Stimulated activated CD4-positive, alpha-beta T cell treated with anti-CD3 and anti-CD28 coated beads, Interleukin-15, amount 100 ng/mL, for 1 hour (primary cell): ENCODE results near the gene PTGER1.

Experiments used
- DNase-seq, 2 donors: peaks; one replicate each; pipeline ENCODE4 v3.0.0-alpha.2; 2020; ENCODE audit warnings: low read depth in 1 of 2, low spot score in 1 of 2

PTGER1 gene

DNA sequence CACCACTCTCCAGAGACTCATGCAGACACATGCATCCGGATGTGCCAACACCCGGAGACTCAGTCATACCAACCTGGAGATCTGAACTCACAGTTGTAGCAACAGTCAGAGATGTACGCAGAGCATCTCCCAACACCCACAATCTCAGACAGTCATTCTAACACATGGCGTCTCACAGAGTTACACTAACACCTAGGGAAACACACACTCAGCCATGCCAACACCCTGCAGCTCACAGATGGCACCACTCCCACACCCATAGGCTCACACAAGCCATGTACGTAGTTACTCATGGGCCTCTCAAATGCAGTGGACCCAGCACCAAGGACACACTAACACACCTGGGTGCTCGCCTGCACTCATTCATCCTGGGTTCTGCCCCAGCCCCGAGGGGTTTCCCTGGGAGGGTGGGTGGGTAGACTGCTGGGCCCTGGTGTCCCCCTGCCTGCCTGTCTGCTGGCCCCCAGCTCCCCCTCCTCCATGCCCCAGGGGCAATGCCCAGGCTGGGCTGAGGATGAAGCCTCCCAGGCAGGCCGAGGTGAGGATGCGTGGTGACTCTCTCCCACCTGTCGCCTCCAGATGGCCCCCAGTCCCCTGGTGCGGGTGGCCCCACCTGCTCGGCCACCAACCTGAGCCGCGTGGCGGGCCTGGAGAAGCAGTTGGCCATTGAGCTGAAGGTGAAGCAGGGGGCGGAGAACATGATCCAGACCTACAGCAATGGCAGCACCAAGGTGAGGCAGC, 32.1 kb downstream of the PTGER1 start:
- no peak for DNase-seq

DNA sequence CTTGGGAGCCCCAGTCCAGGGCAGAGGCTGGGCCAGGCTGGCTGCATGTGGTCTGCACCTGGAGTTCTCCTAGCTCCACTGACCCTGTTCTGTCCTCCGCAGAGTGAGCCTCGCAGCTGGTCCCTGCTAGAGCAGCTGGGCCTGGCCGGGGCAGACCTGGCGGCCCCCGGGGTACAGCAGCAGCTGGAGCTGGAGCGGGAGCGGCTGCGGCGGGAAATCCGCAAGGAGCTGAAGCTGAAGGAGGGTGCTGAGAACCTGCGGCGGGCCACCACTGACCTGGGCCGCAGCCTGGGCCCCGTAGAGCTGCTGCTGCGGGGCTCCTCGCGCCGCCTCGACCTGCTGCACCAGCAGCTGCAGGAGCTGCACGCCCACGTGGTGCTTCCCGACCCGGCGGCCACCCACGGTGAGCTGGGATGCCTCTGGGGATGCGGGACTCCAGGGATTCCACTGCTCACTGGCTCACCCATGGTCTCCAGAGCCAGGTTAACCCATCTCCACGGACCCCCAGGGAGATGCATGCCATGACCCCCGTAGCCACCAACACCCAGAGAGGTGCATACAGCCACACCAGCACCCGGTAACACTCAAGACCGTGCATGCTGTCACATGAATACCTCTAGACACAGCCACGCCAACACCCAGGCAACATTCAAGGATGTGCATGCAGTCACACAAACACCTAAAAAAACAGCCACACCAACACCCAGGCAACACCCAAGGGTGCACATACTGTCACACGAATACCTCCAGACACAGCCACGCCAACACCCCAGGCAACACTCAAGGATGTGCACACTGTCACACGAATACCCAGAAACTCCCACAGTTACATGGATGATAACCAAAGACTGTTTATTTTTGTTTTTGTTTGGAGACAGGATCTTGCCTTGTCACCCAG, 33.9 kb downstream of the PTGER1 start:
- no peak for DNase-seq

DNA sequence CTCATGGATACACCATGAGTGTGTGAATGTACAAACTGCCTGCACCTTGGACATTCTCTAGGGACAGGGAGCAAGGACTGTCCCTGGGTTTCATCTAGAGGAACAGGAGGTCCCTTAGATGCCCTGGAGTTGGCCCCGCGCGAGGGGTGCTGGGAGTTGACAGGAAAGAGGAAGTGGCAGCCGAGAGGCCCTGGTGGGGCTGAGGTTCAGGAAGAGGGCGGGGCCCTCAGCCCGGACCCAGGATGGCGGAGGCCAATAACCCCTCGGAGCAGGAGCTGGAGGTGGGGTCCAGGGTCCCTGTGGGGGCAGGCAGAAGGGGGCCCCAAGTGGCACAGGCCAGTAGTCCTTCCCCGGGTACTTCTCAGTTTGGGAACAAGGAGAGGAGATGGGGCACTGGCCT, 35.1 kb downstream of the PTGER1 start:
- DNase-seq, result peak; percentile 48 to 66

DNA sequence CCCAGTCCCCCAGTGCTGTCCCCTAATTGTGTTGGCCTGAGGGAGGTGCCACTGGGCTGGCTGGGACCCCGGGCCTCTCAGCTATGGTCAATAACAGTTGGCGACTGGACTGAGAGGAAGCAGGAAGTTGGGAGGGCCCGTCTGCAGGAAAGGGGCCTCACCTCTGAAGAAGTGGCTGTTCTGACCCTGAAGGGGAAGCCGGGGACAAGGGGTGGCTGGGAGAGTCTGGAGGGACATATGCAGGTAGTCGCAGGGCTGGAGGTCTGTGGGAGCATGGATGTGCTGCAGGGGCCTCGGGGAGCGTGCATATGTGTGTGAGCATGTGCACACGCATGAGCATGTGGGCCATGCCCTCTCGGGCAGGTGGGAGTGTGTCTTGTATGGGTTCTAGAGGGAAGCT, 36.1 kb downstream of the PTGER1 start:
- DNase-seq, result no peak

DNA sequence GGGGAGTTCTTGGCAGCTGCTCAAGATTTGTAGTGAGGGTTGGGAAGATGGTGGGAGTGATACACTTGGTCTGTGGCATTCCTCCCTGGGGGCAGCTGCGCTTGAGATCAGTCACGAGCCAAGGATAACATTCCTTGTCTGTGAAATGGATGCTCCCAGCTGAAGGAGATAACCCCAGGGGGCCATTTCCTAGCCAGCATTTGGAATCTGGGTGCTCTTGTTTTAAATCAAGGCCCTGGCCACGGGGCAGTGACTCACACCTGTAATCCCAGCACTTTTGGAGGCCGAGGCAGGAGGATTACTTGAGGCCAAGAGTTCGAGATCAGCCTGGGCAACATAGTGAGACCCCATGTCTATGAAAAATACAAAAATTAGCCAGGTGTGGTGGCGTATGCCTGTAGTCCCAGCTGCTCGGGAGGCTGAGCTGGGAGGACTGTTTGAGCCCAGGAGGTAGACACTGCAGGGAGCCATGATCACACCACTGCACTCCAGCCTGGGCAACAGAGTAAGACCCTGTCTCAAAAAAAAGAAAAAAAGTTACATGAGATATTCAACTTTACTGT, 37.5 kb downstream of the PTGER1 start:
- no peak for DNase-seq

DNA sequence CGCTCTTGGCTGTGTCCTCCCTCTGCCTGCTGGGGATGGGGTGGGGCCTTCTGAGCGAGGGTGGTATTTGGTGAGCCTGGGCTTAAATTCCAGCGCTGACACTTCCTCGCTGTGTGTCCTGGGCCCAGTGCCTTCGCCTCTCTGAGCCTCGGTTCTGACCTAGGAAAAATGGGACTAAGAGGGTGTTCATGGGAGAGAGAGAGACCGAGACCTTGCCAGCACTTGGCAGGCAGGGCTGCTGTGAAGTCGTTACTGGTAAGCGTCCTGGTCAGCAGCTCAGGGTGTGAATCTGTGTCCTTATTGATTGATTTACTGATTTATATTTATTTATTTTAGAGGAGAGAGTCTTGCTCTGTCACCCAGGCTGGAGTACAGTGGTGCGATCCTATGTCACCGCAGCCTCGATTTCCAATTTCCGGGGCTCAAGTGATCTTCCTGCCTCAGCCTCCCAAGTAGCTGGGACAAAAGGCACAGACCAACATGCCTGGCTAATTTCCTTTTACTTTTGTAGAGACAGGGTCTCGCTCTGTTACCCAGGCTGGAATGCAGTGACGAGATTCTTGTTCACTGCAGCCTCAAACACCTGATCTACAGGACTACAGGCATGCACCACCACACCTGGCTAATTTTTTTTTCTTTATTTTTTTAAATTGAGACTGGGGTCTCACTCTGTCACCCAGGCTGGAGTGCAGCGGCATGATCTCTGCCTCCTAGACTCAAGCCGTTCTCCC, 39.7 kb downstream of the PTGER1 start:
- DNase-seq, result no peak

DNA sequence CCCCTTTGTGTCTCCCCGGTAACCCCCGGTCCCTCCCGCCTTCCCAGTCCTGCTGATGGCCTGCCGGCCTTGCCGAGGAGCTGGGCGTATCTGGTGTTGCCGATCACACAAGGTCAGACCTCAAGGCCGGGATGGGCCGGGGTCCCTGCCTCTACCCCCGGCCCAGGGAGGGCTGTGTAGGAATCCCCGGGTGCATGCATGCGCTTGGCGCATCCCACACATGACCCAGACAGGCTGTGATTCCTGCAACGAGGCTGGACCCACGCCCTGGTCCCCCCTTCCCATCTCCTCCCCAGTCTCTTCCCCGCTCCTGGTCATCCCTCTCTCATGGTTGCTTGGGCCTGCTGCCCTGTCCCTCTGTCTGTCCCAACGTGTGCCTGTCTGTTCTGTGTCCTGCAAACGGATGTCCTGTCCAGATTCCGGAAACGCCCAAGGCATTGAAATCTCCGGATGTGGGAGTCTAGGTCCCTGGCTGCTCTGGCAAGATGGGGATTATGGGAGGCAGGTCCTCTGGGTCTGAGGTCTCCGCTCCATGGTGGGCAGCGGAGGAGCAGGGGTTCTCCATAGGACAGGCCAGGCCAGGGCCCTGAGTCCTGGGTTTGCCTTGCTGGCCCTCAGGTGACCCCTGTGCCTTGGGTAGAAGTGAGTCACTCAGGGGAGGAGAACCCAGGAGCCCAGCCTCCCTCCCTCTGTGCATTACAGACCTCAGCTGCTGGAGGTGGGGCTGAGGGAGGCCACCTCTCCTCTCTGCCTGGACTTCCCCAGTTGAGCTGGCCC, 40.4 kb downstream of the PTGER1 start:
- no peak for DNase-seq

DNA sequence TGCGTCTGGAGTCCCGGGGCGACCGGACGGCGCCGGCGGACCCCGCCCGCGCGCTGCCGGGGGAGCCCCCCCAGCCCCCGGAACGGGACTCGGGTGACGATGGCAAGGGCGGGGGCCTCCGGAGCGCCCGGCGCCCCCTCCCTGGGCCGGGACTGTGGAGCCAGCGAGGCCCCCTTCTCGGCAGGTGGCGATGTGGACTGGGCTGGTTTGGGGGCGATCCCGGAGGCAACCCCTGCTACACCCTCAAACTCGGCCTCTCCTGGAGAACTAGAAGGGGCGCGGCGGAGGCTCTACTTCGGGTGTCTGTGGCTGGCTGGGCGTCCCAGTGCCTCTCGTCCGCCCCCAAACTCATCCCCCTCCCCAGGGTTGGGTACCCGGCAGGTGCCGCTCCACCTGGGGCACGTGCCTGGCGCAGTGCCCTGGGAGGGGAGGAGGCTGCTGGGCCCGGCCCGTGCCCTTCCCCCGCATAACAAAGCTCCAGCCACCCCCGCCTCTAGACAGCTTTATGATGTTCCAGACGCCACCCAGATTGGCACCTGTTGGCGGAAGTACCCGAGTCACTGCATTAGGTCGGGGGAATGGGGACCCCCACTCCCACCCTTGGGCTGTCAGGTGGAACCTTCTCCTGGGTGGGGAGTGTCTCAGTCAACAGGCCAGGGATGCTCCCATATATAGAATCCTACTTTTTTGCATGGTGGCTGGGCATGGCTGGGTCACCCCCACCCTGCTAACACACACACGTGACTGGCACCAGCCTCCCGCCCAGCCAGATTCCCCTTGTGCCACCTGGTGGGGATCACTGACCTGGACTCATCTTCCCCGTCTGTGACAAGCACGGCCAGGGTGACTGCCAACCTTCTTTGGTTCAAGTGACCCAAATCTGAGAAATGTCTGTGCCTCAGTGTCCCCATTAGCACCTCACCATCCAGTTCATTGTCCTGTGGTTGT, 41.3 kb downstream of the PTGER1 start:
- peak in 1 of 2 donors; percentile 40 for DNase-seq

DNA sequence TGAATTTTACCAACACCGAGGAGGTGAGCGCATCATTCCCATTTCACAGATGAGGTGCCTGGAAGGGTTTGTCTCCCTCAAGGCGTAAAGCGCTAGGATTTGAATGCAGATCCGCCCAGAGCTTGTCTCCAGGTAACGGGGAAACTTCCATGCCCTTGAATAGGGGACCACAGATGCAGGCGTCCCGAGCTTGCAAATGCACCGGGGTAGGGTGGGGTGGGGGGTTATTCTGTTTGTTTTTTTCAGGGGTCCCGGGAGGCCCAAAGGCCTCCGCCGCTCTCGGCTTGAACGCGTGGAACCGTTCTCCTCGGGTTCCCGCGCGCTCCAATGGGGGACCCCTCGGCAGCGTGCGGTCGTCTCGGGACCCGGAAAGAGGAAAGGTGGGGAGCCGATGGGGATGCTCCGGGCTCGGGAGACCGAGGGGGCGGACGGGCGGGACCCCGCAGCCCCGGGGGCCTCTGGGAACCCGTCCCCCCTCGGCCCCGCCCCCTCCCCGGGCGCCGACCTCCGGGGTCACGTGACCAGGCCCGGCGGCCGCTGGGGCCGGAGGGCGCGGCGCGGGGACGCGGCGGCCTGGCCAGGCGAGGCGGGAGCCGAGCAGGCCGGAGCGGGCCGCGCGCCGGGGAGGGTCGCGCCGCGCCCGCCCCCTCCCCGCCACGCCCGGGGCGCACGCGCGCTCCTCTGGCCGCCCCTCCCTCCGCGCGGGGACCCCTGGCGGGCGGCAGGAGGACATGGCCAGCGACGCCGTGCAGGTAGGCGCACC, 42.2 kb downstream of the PTGER1 start, which contains the start of gene PKN1:
PKN1 (plus strand) TSS at position 516 of the 763 bp plus-strand sequence; CDS start at position 732, 216 bp downstream.
- DNase-seq, result peak in 1 of 2 donors; percentile 55

DNA sequence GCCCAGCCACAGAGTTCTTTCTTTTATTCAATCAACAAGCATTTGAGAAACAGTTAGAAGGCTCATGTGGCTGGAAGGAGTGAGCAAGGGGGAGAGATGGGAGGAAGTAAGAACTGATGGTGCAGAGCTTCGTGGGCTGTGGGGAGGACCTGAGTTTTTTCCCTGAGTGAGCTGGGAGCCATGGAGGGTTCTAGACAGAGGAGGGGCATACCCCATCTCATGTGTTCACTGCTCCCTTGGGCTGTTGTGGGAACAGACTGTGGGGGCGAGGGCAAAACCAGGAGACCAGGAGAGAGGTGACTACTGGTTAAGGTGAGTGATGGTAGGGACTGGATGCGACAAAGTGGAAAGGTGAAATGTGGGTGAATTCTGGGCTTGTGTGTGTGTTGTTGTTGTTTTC, 44.4 kb downstream of the PTGER1 start:
- no peak for DNase-seq

DNA sequence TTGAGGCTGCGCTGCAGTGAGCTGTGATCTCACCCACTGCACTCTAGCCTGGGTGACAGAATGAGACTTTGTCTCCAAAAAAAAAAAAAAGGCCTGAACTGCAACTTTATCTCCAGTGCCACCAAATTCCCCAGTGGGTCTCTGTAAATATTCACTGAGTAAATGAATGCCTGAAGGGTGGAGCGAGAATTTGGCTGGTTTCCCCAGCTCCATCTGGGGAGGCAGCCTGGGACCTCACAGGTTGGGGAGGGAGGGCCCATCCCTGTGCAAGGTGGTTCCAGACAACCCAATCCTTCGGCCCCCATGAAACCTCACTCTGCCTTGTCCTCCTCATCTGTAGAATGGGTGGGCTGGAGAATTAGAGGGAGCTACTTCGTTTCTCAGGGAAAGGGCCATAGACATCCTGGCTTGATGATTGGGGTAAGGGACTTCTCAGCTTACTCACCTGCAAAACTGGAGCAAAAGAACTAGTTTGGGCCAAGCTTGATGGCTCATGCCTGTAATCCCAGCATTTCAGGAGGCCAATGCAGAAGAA, 46.2 kb downstream of the PTGER1 start:
- no peak for DNase-seq

DNA sequence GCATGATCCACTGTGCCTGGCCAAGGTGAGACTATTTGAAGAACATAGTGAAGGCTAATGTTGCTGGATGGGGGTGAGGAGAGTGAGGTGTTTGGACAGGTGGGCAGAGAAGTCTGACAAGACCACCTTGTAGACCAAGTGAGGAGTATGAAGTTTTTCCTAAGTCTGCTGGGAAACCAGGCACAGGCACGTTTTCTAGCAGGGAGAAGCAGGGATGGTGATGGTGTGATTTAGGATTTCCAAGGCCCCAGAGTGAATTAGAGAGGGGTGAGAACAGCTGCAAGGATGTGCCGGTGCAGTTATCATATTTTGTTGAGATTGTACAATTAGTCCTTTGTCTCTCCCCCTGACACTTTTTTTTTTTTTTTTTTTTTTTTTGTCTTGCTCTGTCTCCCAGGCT, 47.7 kb downstream of the PTGER1 start:
- no peak for DNase-seq

DNA sequence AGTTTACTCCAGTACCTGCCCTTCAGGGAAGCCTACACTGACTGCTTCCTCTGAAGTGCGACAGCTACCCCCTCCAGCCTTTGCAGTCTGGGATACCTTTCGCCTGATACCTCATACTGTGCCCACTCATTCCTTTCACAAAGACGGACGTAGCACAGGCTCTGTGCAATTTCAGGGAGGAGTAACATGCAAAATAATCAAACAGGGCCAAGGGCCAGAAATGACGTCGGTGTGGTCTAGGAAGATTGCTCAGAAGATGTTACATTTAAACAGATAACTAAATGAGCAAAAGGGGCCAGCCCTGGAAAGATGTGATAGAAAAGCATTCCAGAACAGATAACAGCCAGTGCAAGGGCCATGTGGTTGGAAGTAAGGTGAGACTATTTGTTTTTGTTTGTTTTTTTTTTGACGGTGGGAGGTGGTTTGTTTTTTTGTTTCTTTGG, 49.4 kb downstream of the PTGER1 start:
- no peak for DNase-seq
